SK-N-SH treated with all-trans-retinoic acid at 6 μM for 48 hours (cell line): ENCODE data around the gene CREB3L2.

ENCODE experiments used
- ARNTL ChIP-seq: fragments of 450-650 bp; formaldehyde crosslinking; IDR thresholded peaks from 2 replicates; pipeline ENCODE4 v1.5.0; 2020; ENCODE audit warnings: low read depth, mild to moderate bottlenecking, moderate library complexity, borderline replicate concordance
- CSRNP3 ChIP-seq: fragments of 250-450 bp; sonication (Bioruptor Pico); IDR thresholded peaks from 2 replicates; pipeline ENCODE4 v1.5.1; 2021; ENCODE audit warnings: mild to moderate bottlenecking, moderate library complexity
- PATZ1 ChIP-seq: fragments of 250-450 bp; sonication (Bioruptor Pico); IDR thresholded peaks from 2 replicates; pipeline ENCODE4 v1.8.0; 2020; ENCODE audit warnings: mild to moderate bottlenecking, moderate library complexity, borderline replicate concordance
- RARB ChIP-seq: fragments of 250-450 bp; sonication (Bioruptor Pico); IDR thresholded peaks from 2 replicates; pipeline ENCODE4 v1.8.0; 2021; ENCODE audit warnings: mild to moderate bottlenecking, moderate library complexity
- TCF4 ChIP-seq: fragments of 250-450 bp; sonication (Bioruptor Pico); IDR thresholded peaks from 2 replicates; pipeline ENCODE4 v1.8.0; 2021; ENCODE audit warnings: mild to moderate bottlenecking, moderate library complexity, borderline replicate concordance
- TOX ChIP-seq: fragments of 250-450 bp; sonication (Bioruptor Pico); IDR thresholded peaks from 2 replicates; pipeline ENCODE4 v1.8.0; 2021; ENCODE audit warnings: mild to moderate bottlenecking, moderate library complexity, borderline replicate concordance
- ZFP3 ChIP-seq: fragments of 250-450 bp; sonication (Bioruptor Pico); IDR thresholded peaks from 2 replicates; pipeline ENCODE4 v1.5.0; 2020; ENCODE audit warnings: mild to moderate bottlenecking, moderate library complexity
- ZFP30 ChIP-seq: fragments of 450-650 bp; formaldehyde crosslinking; IDR thresholded peaks from 2 replicates; pipeline ENCODE4 v1.5.0; 2022; ENCODE audit warnings: mild to moderate bottlenecking, moderate library complexity

GRCh38 chr7:137984181-137985041 lies 17.5 kb downstream of the CREB3L2 start:
- TF ChIP-seq ZFP30 (CRISPR knock-in tag) (no peak), PATZ1 (CRISPR knock-in tag) (no peak), ZFP3 (CRISPR knock-in tag) (no peak), ARNTL (CRISPR knock-in tag) (no peak), TOX (CRISPR knock-in tag) (no peak), TCF4 (CRISPR knock-in tag) (no peak), RARB (no peak), CSRNP3 (CRISPR knock-in tag) (no peak)
